ENCODE measurements around the gene DLG4.
A peak's percentile ranks its signal among the peaks of the same experiment; 100 is the strongest.
"Not testable (repeated sequence)": the region's sequence is repeated elsewhere in the genome, so short reads cannot be mapped to it uniquely, and the experiment has no call there.

Gene DLG4

DNA sequence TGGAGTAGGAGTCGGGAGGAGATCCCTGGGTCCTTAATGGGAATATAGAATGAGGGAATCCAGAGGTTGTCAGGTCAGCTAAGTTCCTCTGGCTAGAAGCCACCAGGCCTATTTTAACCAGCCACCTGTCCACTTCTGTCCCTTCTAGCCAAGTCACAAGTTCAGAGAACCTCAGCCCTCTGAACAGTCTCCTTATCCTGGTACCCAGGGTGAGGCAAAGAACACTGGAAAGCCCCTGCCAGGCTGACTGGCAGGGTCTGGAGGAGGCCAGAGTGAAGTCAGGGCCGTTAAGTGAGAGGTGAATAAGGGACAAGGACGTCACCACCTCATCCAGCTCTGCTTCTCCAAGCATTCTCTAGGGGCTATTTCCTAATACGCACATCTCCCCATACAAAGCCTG is 29.2 kb upstream of the DLG4 start:
- H4K20me1 ChIP-seq (ENCODE audit: insufficient read depth, low read length): no peaks in the 10 kb centered on the region
- H3K27ac ChIP-seq (ENCODE audit: low read depth, low read length, poor library complexity, severe bottlenecking): no peak overlapping the region
- H3K9me3 ChIP-seq (ENCODE audit: low read length): no peaks in the 10 kb centered on the region
- no peak overlapping the region for H2AFZ ChIP-seq (ENCODE audit: low read length)
- no peaks in the 10 kb centered on the region for H3F3A ChIP-seq (ENCODE audit: insufficient read depth, low read length)
- H3K79me2 ChIP-seq (ENCODE audit: insufficient read depth, low read length): peaks cover 31% of the 10 kb centered on the region
- peaks cover 32% of the 10 kb centered on the region for H3K36me3 ChIP-seq (ENCODE audit: insufficient read depth, low read length)
- H3K4me1 ChIP-seq (ENCODE audit: insufficient read depth, low read length, severe bottlenecking): peaks cover 32% of the 10 kb centered on the region
- peak overlapping the region; percentile 99 for H3K4me2 ChIP-seq (ENCODE audit: low read length)
- no peaks in the 10 kb centered on the region for H3K27me3 ChIP-seq (ENCODE audit: insufficient read depth, low read length)
- no peaks in the 10 kb centered on the region for H3K9me2 ChIP-seq (ENCODE audit: low read depth, low read length)
- peak overlapping the region; percentile 97; the same call in 1 of the 2 replicates for H3K9ac ChIP-seq (ENCODE audit: low read length)
- peak overlapping the region; percentile 77 for H3K4me3 ChIP-seq (ENCODE audit: low read depth, low read length, poor library complexity, severe bottlenecking)
- TF ChIP-seq, protein P1, sequence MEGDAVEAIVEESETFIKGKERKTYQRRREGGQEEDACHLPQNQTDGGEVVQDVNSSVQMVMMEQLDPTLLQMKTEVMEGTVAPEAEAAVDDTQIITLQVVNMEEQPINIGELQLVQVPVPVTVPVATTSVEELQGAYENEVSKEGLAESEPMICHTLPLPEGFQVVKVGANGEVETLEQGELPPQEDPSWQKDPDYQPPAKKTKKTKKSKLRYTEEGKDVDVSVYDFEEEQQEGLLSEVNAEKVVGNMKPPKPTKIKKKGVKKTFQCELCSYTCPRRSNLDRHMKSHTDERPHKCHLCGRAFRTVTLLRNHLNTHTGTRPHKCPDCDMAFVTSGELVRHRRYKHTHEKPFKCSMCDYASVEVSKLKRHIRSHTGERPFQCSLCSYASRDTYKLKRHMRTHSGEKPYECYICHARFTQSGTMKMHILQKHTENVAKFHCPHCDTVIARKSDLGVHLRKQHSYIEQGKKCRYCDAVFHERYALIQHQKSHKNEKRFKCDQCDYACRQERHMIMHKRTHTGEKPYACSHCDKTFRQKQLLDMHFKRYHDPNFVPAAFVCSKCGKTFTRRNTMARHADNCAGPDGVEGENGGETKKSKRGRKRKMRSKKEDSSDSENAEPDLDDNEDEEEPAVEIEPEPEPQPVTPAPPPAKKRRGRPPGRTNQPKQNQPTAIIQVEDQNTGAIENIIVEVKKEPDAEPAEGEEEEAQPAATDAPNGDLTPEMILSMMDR (IDR thresholded peaks at IDR 0.05; ENCODE audit: low read length): no peak
- no peak for TF ChIP-seq EZH2 (IDR thresholded peaks at IDR 0.05; ENCODE audit: borderline replicate concordance, low read length)

- no peaks in the 10 kb centered on the region for H3K9me3 ChIP-seq (ENCODE audit: low read length)
- H3K9ac ChIP-seq (ENCODE audit: low read length): no peak overlapping the region
- H3F3A ChIP-seq (ENCODE audit: insufficient read depth, low read length): no peaks in the 10 kb centered on the region
- no peak overlapping the region for H3K4me3 ChIP-seq (ENCODE audit: low read depth, low read length, poor library complexity, severe bottlenecking)
- no peaks in the 10 kb centered on the region for H4K20me1 ChIP-seq (ENCODE audit: insufficient read depth, low read length)
- H2AFZ ChIP-seq (ENCODE audit: low read length): no peak overlapping the region
- H3K36me3 ChIP-seq (ENCODE audit: insufficient read depth, low read length): peaks cover 37% of the 10 kb centered on the region
- H3K27me3 ChIP-seq (ENCODE audit: insufficient read depth, low read length): no peaks in the 10 kb centered on the region
- no peak for TF ChIP-seq EZH2 (IDR thresholded peaks at IDR 0.05; ENCODE audit: borderline replicate concordance, low read length)
- no peak overlapping the region for H3K4me2 ChIP-seq (ENCODE audit: low read length)
- peaks cover 31% of the 10 kb centered on the region for H3K79me2 ChIP-seq (ENCODE audit: insufficient read depth, low read length)
- no peaks in the 10 kb centered on the region for H3K9me2 ChIP-seq (ENCODE audit: low read depth, low read length)
- no peak overlapping the region for H3K27ac ChIP-seq (ENCODE audit: low read depth, low read length, poor library complexity, severe bottlenecking)
- peaks cover 29% of the 10 kb centered on the region for H3K4me1 ChIP-seq (ENCODE audit: insufficient read depth, low read length, severe bottlenecking)
These were observed 27.1 kb upstream of the DLG4 start for GRCh38 chr17:7246779-7247178.

DNA sequence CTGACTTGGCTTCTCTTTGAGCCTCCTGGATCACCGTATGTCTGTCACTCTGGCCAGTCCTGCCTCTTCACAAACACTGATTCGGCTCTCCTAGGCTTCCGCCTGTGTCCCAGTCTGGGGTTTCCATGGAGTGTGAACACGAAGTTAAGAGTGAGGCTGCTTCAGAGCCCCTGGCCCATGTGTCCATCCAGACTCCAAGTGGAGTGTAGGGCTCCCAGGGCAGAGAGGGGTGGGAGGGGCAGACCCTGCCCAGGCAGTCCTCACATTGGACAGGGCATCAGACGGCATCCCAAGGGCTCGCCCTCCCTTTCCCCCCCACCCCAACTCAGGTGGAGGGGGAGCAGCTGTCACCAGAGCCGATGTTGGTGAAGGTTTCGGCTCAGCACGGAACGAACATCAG is 24.2 kb upstream of the DLG4 start:
- Histone ChIP-seq H3K4me1 (ENCODE audit: insufficient read depth, low read length, severe bottlenecking) (peaks cover 30% of the 10 kb centered on the region), H3K36me3 (ENCODE audit: insufficient read depth, low read length) (peaks cover 48% of the 10 kb centered on the region)
- H3K4me2 ChIP-seq (ENCODE audit: low read length); H3K9ac ChIP-seq (ENCODE audit: low read length); H3K79me2 ChIP-seq (ENCODE audit: insufficient read depth, low read length); H3K4me3 ChIP-seq (ENCODE audit: low read depth, low read length, poor library complexity, severe bottlenecking); H3F3A ChIP-seq (ENCODE audit: insufficient read depth, low read length); H2AFZ ChIP-seq (ENCODE audit: low read length); H3K9me3 ChIP-seq (ENCODE audit: low read length); H3K27ac ChIP-seq (ENCODE audit: low read depth, low read length, poor library complexity, severe bottlenecking); H3K27me3 ChIP-seq (ENCODE audit: insufficient read depth, low read length); H4K20me1 ChIP-seq (ENCODE audit: insufficient read depth, low read length); H3K9me2 ChIP-seq (ENCODE audit: low read depth, low read length): not testable (repeated sequence)

- no peak for TF ChIP-seq EZH2 (IDR thresholded peaks at IDR 0.05; ENCODE audit: borderline replicate concordance, low read length)
- TF ChIP-seq, protein P1 (IDR thresholded peaks at IDR 0.05; ENCODE audit: low read length): no peak
- Histone ChIP-seq H4K20me1 (ENCODE audit: insufficient read depth, low read length) (no peaks in the 10 kb centered on the region), H3K36me3 (ENCODE audit: insufficient read depth, low read length) (peaks cover 49% of the 10 kb centered on the region), H3K79me2 (ENCODE audit: insufficient read depth, low read length) (peaks cover 8% of the 10 kb centered on the region), H3K4me1 (ENCODE audit: insufficient read depth, low read length, severe bottlenecking) (peaks cover 26% of the 10 kb centered on the region), H3K4me3 (ENCODE audit: low read depth, low read length, poor library complexity, severe bottlenecking) (peak overlapping the region; percentile 98), H3K9me2 (ENCODE audit: low read depth, low read length) (no peaks in the 10 kb centered on the region), H3F3A (ENCODE audit: insufficient read depth, low read length) (0 out of 2 replicates have a peak, but pooled peaks cover 10% of the 10 kb centered on the region), H2AFZ (ENCODE audit: low read length) (no peak overlapping the region), H3K27ac (ENCODE audit: low read depth, low read length, poor library complexity, severe bottlenecking) (peak overlapping the region; percentile 34), H3K9ac (ENCODE audit: low read length) (peak overlapping the region; percentile 98; the same call in 1 of the 2 replicates), H3K9me3 (ENCODE audit: low read length) (no peaks in the 10 kb centered on the region), H3K27me3 (ENCODE audit: insufficient read depth, low read length) (no peaks in the 10 kb centered on the region), H3K4me2 (ENCODE audit: low read length) (peak overlapping the region; percentile 94)
These were observed 23.8 kb upstream of the DLG4 start for GRCh38 chr17:7243453-7243729.

Measured in OCI-LY1 (cell line).